IMR-90 (cell line): ENCODE measurements around the gene WASF3. TPM values are rescaled to one million over a fixed set of nuclear protein-coding genes. Genes with fewer than 3 reads are reported as not detected.

Experiments used
- ATAC-seq: fragments of 200-7000 bp; cut with Tn5 transposase; 2 replicates; pipeline ENCODE4 v1.9.1; 2020; ENCODE audit warnings: low read depth, mild to moderate bottlenecking, moderate library complexity
- BruUV-seq: library from RNA; stranded (reverse); fragments of 400-500 nt; replicated peaks from 2 replicates; lab custom pipeline; 2021; lab: Mats Ljungman, UMichigan
- CTCF ChIA-PET: fragments of 300-600 bp; formaldehyde crosslinking; extraction: SDS; loops from one replicate; lab custom pipeline; 2021; ENCODE audit warnings: antibody characterized with exemption; lab: Yijun Ruan, JAX
- POLR2A ChIA-PET: fragments of 300-600 bp; sonication (Branson Sonifier 250); formaldehyde crosslinking; loops from one replicate; lab custom pipeline; 2022; ENCODE audit warnings: antibody characterized with exemption; ENCODE audit not compliant: unreplicated experiment; lab: Charles Lee
- DNase-seq: peaks from one replicate; pipeline ENCODE4 v3.0.0; 2013
- H2AFZ ChIP-seq: replicated peaks from 2 replicates; pipeline ENCODE3; 2013; ENCODE audit warnings: low read length, mild to moderate bottlenecking; ENCODE audit not compliant: poor library complexity
- H2AK5ac ChIP-seq: 2 replicates; pipeline ENCODE4 v1.6.1; 2013; ENCODE audit warnings: low read depth, low read length, inconsistent platforms
- H2AK9ac ChIP-seq: replicated peaks from 2 replicates; pipeline ENCODE3; 2013; ENCODE audit warnings: mild to moderate bottlenecking, low read depth, low read length, moderate library complexity; ENCODE audit not compliant: poor library complexity
- H2BK120ac ChIP-seq: 2 replicates; pipeline ENCODE4 v1.6.1; 2013; ENCODE audit warnings: low read depth, low read length, inconsistent platforms
- H2BK15ac ChIP-seq: 3 replicates; pipeline ENCODE4 v1.6.1; 2013; ENCODE audit warnings: low read depth, low read length, inconsistent platforms
- H2BK20ac ChIP-seq: 2 replicates; pipeline ENCODE4 v1.6.1; 2013; ENCODE audit warnings: low read depth, mild to moderate bottlenecking, inconsistent platforms, low read length, moderate library complexity
- H2BK5ac ChIP-seq: 2 replicates; pipeline ENCODE4 v1.6.1; 2013; ENCODE audit warnings: mild to moderate bottlenecking, low read depth, low read length, inconsistent platforms; ENCODE audit not compliant: poor library complexity, severe bottlenecking
- H3K14ac ChIP-seq: replicated peaks from 2 replicates; pipeline ENCODE4 v1.6.1; 2013; ENCODE audit warnings: low read depth, low read length, inconsistent platforms
- H3K18ac ChIP-seq: 2 replicates; pipeline ENCODE4 v1.6.1; 2013; ENCODE audit warnings: low read depth, low read length, control low read depth
- H3K23ac ChIP-seq: 2 replicates; pipeline ENCODE4 v1.6.1; 2013; ENCODE audit warnings: low read depth, low read length, inconsistent platforms
- H3K27ac ChIP-seq: 2 replicates; pipeline ENCODE4 v1.5.1; 2013; ENCODE audit warnings: mild to moderate bottlenecking, control low read depth, low read length; ENCODE audit not compliant: insufficient read depth
- H3K27me3 ChIP-seq: 2 replicates; pipeline ENCODE4 v1.6.1; 2013; ENCODE audit warnings: low read length; ENCODE audit not compliant: control insufficient read depth, insufficient read depth
- H3K36me3 ChIP-seq: 2 replicates; pipeline ENCODE4 v1.6.1; 2013; ENCODE audit warnings: low read length, mixed read lengths; ENCODE audit not compliant: control insufficient read depth, insufficient read depth
- H3K4ac ChIP-seq: 2 replicates; pipeline ENCODE4 v1.6.1; 2013; ENCODE audit warnings: low read depth, low read length, inconsistent platforms
- H3K4me1 ChIP-seq: 2 replicates; pipeline ENCODE4 v1.6.1; 2013; ENCODE audit warnings: low read length, mixed read lengths; ENCODE audit not compliant: control insufficient read depth, insufficient read depth
- H3K4me2 ChIP-seq: 2 replicates; pipeline ENCODE4 v1.6.1; 2013; ENCODE audit warnings: low read depth, mild to moderate bottlenecking, control low read depth, low read length, moderate library complexity
- H3K4me3 ChIP-seq: 2 replicates; pipeline ENCODE4 v1.5.1; 2013; ENCODE audit warnings: low read depth, mild to moderate bottlenecking, control low read depth, low read length, moderate library complexity; ENCODE audit not compliant: insufficient read depth
- H3K56ac ChIP-seq: 2 replicates; pipeline ENCODE4 v1.6.1; 2013; ENCODE audit warnings: low read length, inconsistent platforms; ENCODE audit not compliant: insufficient read depth; ENCODE audit errors: extremely low read depth
- H3K79me1 ChIP-seq, 2 experiments: 2 replicates each; pipeline ENCODE4 v1.6.1; 2013; ENCODE audit warnings: low read length in 2 of 2, inconsistent platforms in 1 of 2, low read depth in 1 of 2
- H3K9ac ChIP-seq: 2 replicates; pipeline ENCODE4 v1.6.1; 2013; ENCODE audit warnings: low read depth, low read length, control low read depth
- H3K9me1 ChIP-seq: 2 replicates; pipeline ENCODE4 v1.6.1; 2013; ENCODE audit warnings: low read length, inconsistent platforms; ENCODE audit not compliant: insufficient read depth
- H3K9me3 ChIP-seq: 2 replicates; pipeline ENCODE4 v1.6.1; 2013; ENCODE audit warnings: low read length; ENCODE audit not compliant: control insufficient read depth, insufficient read depth
- H4K20me1 ChIP-seq: 2 replicates; pipeline ENCODE4 v1.6.1; 2013; ENCODE audit warnings: low read length, inconsistent platforms; ENCODE audit not compliant: insufficient read depth
- H4K5ac ChIP-seq: 2 replicates; pipeline ENCODE4 v1.6.1; 2013; ENCODE audit warnings: mild to moderate bottlenecking, low read depth, low read length, control low read depth
- H4K8ac ChIP-seq, 2 experiments: 2 replicates each; pipeline ENCODE4 v1.6.1; 2013; ENCODE audit warnings: low read depth in 2 of 2, low read length in 2 of 2, control low read depth in 1 of 2, inconsistent platforms in 1 of 2
- H4K91ac ChIP-seq: 2 replicates; pipeline ENCODE4 v1.6.1; 2013; ENCODE audit warnings: low read depth, low read length, inconsistent platforms; ENCODE audit not compliant: insufficient read depth
- CHD1 ChIP-seq: IDR thresholded peaks from 2 replicates; pipeline ENCODE4 v1.6.1; 2012; ENCODE audit warnings: low read depth, low read length, improper control_type of control experiment
- MAFK ChIP-seq: IDR thresholded peaks from 2 replicates; pipeline ENCODE4 v1.6.1; 2012; ENCODE audit warnings: low read depth, low read length, improper control_type of control experiment
- MXI1 ChIP-seq: IDR thresholded peaks from 2 replicates; pipeline ENCODE4 v1.6.1; 2012; ENCODE audit warnings: low read depth, mild to moderate bottlenecking, low read length, moderate library complexity, borderline replicate concordance
- NFE2L2 ChIP-seq: fragments of 150-350 bp; IDR thresholded peaks from 2 replicates; pipeline ENCODE4 v1.6.1; 2016; ENCODE audit warnings: low read depth, mild to moderate bottlenecking, low read length
- POLR2A ChIP-seq: IDR thresholded peaks from 2 replicates; pipeline ENCODE4 v1.6.1; 2012; ENCODE audit warnings: mild to moderate bottlenecking, low read depth, low read length
- RAD21 ChIP-seq: IDR thresholded peaks from 2 replicates; pipeline ENCODE4 v1.6.1; 2012; ENCODE audit warnings: low read length, improper control_type of control experiment
- WGBS, 2 experiments: methylation state at CpG; one replicate each; pipeline versions ENCODE4 v1.1.5 to v1.1.7; 2013; ENCODE audit warnings: missing lambda C conversion rate in 2 of 2; ENCODE audit not compliant: insufficient read length in 1 of 2; ENCODE audit errors: extremely low coverage in 2 of 2; 5-methylcytosine and 5-hydroxymethylcytosine counted together
- dilution Hi-C: fragments of 300-500 bp; cut with HindIII; formaldehyde crosslinking; loops from one replicate; pipeline ENCODE4 v1.14.3; 2018; ENCODE audit warnings: low sequenced_read_pairs; ENCODE audit not compliant: unreplicated experiment
- in situ Hi-C: fragments of 300-500 bp; cut with MboI; formaldehyde crosslinking; loops from 3 replicates; pipeline ENCODE4 v1.14.3; 2019; ENCODE audit warnings: low sequenced_read_pairs, inconsistent platforms, mixed read lengths
- intact Hi-C: fragments of 100-400 bp; cut with micrococcal nuclease; formaldehyde crosslinking; loops from 2 replicates; pipeline ENCODE4 v1.10.0; 2022
- polyA plus RNA-seq, 3 experiments: library from polyadenylated mRNA; depleted of rRNA; stranded (reverse); fragments of >200 nt; gene quantifications; 2 replicates each; pipeline ENCODE4 v1.2.3, GENCODE V29; 2012; ENCODE audit warnings: low replicate concordance in 1 of 3
- total RNA-seq: library from RNA; depleted of rRNA; stranded (reverse); fragments of >200 nt; gene quantifications from 2 replicates; pipeline ENCODE4 v1.2.3, GENCODE V29; 2012

Gene WASF3
- total and polyA plus RNA-seq, 2 of the 4 experiments (the other 2 are of a cell fraction) = 4.3 to 11.4 TPM

DNA sequence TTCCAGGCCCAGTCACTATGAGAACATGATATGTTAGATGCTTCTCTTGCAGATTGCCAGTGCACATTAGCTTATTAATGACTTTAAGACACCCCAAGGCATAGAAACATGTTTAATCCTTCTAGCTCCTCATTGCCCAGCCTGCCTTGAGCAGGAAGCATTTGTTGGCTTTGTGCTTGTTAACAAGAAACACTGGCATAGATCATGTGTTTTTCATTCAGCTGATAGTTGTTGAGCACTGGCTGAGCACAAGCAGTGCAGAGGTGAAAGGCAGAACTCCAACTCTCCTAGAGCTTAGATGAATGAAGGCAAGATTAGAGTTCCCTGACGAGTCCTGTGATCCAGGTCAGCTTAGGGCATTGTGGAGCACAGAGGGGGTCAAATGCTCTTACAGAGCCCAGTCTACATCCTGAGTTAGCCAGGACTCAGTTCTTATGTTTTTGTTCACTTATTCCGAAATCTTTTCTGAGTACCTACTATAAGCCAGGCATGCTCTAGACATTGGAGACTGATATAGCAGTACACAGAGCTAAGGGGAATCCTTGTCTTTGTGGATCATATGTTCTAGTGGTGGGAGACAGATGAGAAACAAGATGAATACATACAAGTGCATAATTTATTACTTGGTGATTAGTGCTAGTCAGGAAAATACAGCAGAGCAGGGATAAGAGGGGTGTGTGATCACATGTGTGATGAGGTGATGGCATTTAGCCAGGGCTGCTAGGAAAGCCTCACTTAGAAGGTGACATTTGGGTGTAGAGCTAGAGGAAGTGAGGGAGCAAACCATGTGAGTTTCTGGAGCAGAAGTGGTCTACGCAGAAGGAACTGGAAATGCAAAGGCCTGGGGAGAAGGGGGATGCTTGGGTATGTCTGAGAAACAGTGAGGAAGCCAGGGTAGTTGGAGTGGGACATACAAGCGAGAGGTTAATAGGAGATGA lies 101.2 kb downstream of the WASF3 start (continued):
- TF ChIP-seq POLR2A (no peak), RAD21 (no peak)

GRCh38 chr13:26660185-26660584 lies 102.7 kb downstream of the WASF3 start:
- Histone ChIP-seq H3K14ac (no peak overlapping the region), H3K27ac (no peak overlapping the region), H2BK120ac (no peak overlapping the region), H2AFZ (no peak overlapping the region), H3K9me3 (no peaks in the 10 kb centered on the region), H4K20me1 (no peaks in the 10 kb centered on the region), H2BK15ac (no peak overlapping the region), H3K9ac (no peak overlapping the region), H2AK5ac (no peak overlapping the region), H3K56ac (no peak overlapping the region), H4K91ac (no peak overlapping the region), H3K4me2 (no peak overlapping the region), H3K23ac (no peak overlapping the region), H3K4me1 (peaks cover 6% of the 10 kb centered on the region), H3K79me1 (peaks cover 23 to 34% of the 10 kb centered on the region in 2 experiments), H3K9me1 (peaks cover 5% of the 10 kb centered on the region), H3K4ac (no peak overlapping the region), H3K36me3 (no peaks in the 10 kb centered on the region; the same call in 1 of the 2 replicates), H3K4me3 (no peak overlapping the region), H2BK5ac (no peak overlapping the region), H2AK9ac (no peak overlapping the region), H2BK20ac (no peak overlapping the region), H4K5ac (no peak overlapping the region), H3K18ac (no peak overlapping the region), H4K8ac (no peak overlapping the region), H3K27me3 (no peaks in the 10 kb centered on the region)
- BruUV-seq = no TSS peak
- ChIA-PET CTCF (interaction anchor here (0.7 kb wide), 1 partner anchor 163 kb away, joined by 3 read pairs; no protein-coding TSS in a partner anchor), POLR2A (no interaction called here)
- in situ Hi-C loops = no loop called here
- DNase-seq = no peak
- dilution Hi-C loops = no loop called here
- no peak for TF ChIP-seq CHD1
- no peak for TF ChIP-seq NFE2L2
- no peak for TF ChIP-seq MXI1
- no peak for TF ChIP-seq MAFK
- 87% methylated on average over 3 of the region's 5 CpGs; no CpG with 5 or more reads in 1 of the 2 experiments for WGBS, 2 experiments
- intact Hi-C loops = no loop called here
- no peak for ATAC-seq
